ENCODE results near the gene HRG.

DNA sequence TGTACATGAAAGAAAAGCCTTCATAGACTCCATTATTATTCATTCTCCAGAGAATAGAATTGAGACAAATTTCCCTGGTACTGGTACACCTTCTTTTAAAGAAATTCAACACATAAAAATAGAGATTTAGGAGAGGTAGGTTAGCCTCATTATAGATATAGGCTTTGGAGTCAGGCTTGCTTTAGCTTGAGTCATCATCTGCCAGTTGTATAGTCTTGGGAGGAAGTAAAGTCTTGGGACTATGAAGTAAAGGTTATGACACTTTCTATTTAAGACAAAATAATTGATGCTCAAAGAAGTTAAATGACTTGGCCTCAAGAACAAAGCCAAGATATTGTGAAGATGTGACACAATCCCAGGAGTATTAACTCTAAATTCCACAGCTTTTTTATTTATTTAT is 4.3 kb downstream of the HRG start:
- TF ChIP-seq POLR2A (IDR thresholded peaks at IDR 0.05; ENCODE audit: low read depth) = no peak
- TF ChIP-seq, protein P1, sequence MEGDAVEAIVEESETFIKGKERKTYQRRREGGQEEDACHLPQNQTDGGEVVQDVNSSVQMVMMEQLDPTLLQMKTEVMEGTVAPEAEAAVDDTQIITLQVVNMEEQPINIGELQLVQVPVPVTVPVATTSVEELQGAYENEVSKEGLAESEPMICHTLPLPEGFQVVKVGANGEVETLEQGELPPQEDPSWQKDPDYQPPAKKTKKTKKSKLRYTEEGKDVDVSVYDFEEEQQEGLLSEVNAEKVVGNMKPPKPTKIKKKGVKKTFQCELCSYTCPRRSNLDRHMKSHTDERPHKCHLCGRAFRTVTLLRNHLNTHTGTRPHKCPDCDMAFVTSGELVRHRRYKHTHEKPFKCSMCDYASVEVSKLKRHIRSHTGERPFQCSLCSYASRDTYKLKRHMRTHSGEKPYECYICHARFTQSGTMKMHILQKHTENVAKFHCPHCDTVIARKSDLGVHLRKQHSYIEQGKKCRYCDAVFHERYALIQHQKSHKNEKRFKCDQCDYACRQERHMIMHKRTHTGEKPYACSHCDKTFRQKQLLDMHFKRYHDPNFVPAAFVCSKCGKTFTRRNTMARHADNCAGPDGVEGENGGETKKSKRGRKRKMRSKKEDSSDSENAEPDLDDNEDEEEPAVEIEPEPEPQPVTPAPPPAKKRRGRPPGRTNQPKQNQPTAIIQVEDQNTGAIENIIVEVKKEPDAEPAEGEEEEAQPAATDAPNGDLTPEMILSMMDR (IDR thresholded peaks at IDR 0.05) = no peak
- TF ChIP-seq POLR2AphosphoS5 (IDR thresholded peaks at IDR 0.05) = no peak
- no peak for TF ChIP-seq EP300 (IDR thresholded peaks at IDR 0.05)

Measured in esophagus muscularis mucosa (tissue), 4 donors.